A549 (cell line): ENCODE measurements around the gene GBE1. TPM values are rescaled to one million over a fixed set of nuclear protein-coding genes. Genes with fewer than 3 reads are reported as not detected.

ENCODE experiments used
- ATAC-seq, 2 experiments: fragments of 200-7000 bp in 1 of 2; fragments of >200 bp in 1 of 2; cut with Nextera tagmentation in 1 of 2; cut with Tn5 transposase in 1 of 2; 3 replicates each; pipeline versions ENCODE4 v1.8.0 to v1.9.1; 2018 to 2020; ENCODE audit warnings: mild to moderate bottlenecking in 1 of 2, moderate library complexity in 1 of 2
- CTCF ChIA-PET: fragments of 300-600 bp; sonication (Branson Sonifier 250); formaldehyde crosslinking; extraction: SDS; loops from one replicate; lab custom pipeline; 2021; ENCODE audit warnings: antibody characterized with exemption, inconsistent platforms; lab: Yijun Ruan, JAX
- POLR2A ChIA-PET: fragments of 350-600 bp; formaldehyde crosslinking; extraction: SDS; loops from one replicate; lab custom pipeline; 2021; ENCODE audit warnings: antibody characterized with exemption, inconsistent platforms; lab: Yijun Ruan, JAX
- DNase-seq, 2 experiments: peaks; one replicate each; pipeline versions ENCODE4 v3.0.0 to v3.0.0-alpha.2; 2011 to 2016; ENCODE audit warnings: low read depth in 1 of 2, low spot score in 1 of 2
- FAIRE-seq: peaks from 2 replicates; lab custom pipeline; 2011; peaks lifted over from hg19 to GRCh38; lab: Jason Lieb, UNC
- H3K27ac ChIP-seq, 2 experiments: fragments of >200 bp; sonication (Bioruptor Twin); formaldehyde crosslinking; 3 replicates each; pipeline ENCODE4 v1.5.1; 2016 to 2017
- H3K4me1 ChIP-seq: fragments of >200 bp; sonication (Bioruptor Twin); formaldehyde crosslinking; 3 replicates; pipeline ENCODE4 v1.6.1; 2016
- H3K4me2 ChIP-seq: fragments of >200 bp; sonication (Bioruptor Twin); formaldehyde crosslinking; 3 replicates; pipeline ENCODE4 v1.6.1; 2016
- H3K4me3 ChIP-seq: fragments of >200 bp; sonication (Bioruptor Twin); formaldehyde crosslinking; 3 replicates; pipeline ENCODE4 v1.5.1; 2016
- H3K9me3 ChIP-seq: fragments of >200 bp; sonication (Bioruptor Twin); formaldehyde crosslinking; 3 replicates; pipeline ENCODE4 v1.6.1; 2016
- CBX2 ChIP-seq: fragments of 200-600 bp; sonication (generic); IDR thresholded peaks from 2 replicates; pipeline ENCODE4 v1.6.1; 2016; ENCODE audit warnings: low read depth, mild to moderate bottlenecking, borderline replicate concordance
- ESRRA ChIP-seq: fragments of 150-350 bp; IDR thresholded peaks from 2 replicates; pipeline ENCODE4 v1.6.1; 2014; ENCODE audit warnings: mild to moderate bottlenecking, low read length, borderline replicate concordance
- FOSB ChIP-seq: fragments of 250-450 bp; sonication (Bioruptor Pico); IDR thresholded peaks from 2 replicates; pipeline ENCODE4 v1.5.0; 2020; ENCODE audit warnings: mild to moderate bottlenecking, moderate library complexity
- FOSL2 ChIP-seq, 2 experiments: fragments of 450-650 bp in 1 of 2; fragments of >200 bp in 1 of 2; sonication (Bioruptor Twin) in 1 of 2; formaldehyde crosslinking; IDR thresholded peaks; 2 replicates each; pipeline versions ENCODE4 v1.5.0 to v1.6.1; 2016 to 2020; ENCODE audit warnings: mild to moderate bottlenecking in 1 of 2, moderate library complexity in 1 of 2
- FOXS1 ChIP-seq: fragments of 250-450 bp; sonication (Bioruptor Pico); IDR thresholded peaks from 2 replicates; pipeline ENCODE4 v1.5.0; 2020; ENCODE audit warnings: mild to moderate bottlenecking, moderate library complexity
- HOXA7 ChIP-seq: fragments of 250-450 bp; sonication (Bioruptor Pico); IDR thresholded peaks from 2 replicates; pipeline ENCODE4 v1.5.0; 2020; ENCODE audit warnings: mild to moderate bottlenecking, moderate library complexity
- JUN ChIP-seq, 2 experiments: fragments of >200 bp; sonication (Bioruptor Twin); formaldehyde crosslinking; IDR thresholded peaks; 2 replicates in 1 of 2; 3 replicates in 1 of 2; pipeline ENCODE4 v1.6.1; 2016 to 2017
- JUNB ChIP-seq: fragments of >200 bp; sonication (Bioruptor Twin); formaldehyde crosslinking; IDR thresholded peaks from 2 replicates; pipeline ENCODE4 v1.6.1; 2016
- KDM5A ChIP-seq: fragments of 200-600 bp; sonication (generic); IDR thresholded peaks from 2 replicates; pipeline ENCODE4 v1.6.1; 2016; ENCODE audit warnings: antibody characterized with exemption, mild to moderate bottlenecking
- PHF8 ChIP-seq: fragments of 200-600 bp; sonication (generic); IDR thresholded peaks from 2 replicates; pipeline ENCODE4 v1.6.1; 2016; ENCODE audit warnings: low read depth, mild to moderate bottlenecking, antibody characterized with exemption, moderate library complexity, borderline replicate concordance
- RAD21 ChIP-seq, 2 experiments: fragments of >200 bp in 1 of 2; sonication (Bioruptor Twin) in 1 of 2; formaldehyde crosslinking in 1 of 2; IDR thresholded peaks in 1 of 2; conservative IDR thresholded peaks in 1 of 2; 2 replicates in 1 of 2; 3 replicates in 1 of 2; pipeline ENCODE4 v1.6.1; 2012 to 2018; ENCODE audit warnings: inconsistent platforms in 1 of 2
- RARB ChIP-seq: fragments of 250-450 bp; sonication (Bioruptor Pico); IDR thresholded peaks from 2 replicates; pipeline ENCODE4 v1.8.0; 2021; ENCODE audit warnings: mild to moderate bottlenecking, moderate library complexity
- RFX5 ChIP-seq: fragments of 450-650 bp; IDR thresholded peaks from 2 replicates; pipeline ENCODE4 v1.7.1; 2014; ENCODE audit warnings: antibody characterized with exemption, mild to moderate bottlenecking, moderate library complexity
- TFCP2L1 ChIP-seq: fragments of 250-450 bp; sonication (Bioruptor Pico); IDR thresholded peaks from 2 replicates; pipeline ENCODE4 v1.5.0; 2021; ENCODE audit warnings: mild to moderate bottlenecking
- TP53 ChIP-seq: fragments of 250-450 bp; sonication (Bioruptor Pico); IDR thresholded peaks from 2 replicates; pipeline ENCODE4 v1.5.0; 2021; ENCODE audit warnings: mild to moderate bottlenecking, moderate library complexity
- ZNF302 ChIP-seq: fragments of 250-450 bp; sonication (Bioruptor Pico); IDR thresholded peaks from 2 replicates; pipeline ENCODE4 v1.9.0; 2021; ENCODE audit warnings: inconsistent platforms, mild to moderate bottlenecking, moderate library complexity
- WGBS: methylation state at CpG from one replicate; pipeline ENCODE4 v1.1.6; 2017; ENCODE audit errors: missing lambda C conversion rate; 5-methylcytosine and 5-hydroxymethylcytosine counted together
- polyA plus RNA-seq, 4 experiments: library from polyadenylated mRNA; depleted of rRNA in 3 of 4; stranded (reverse); fragments of >200 nt; fragmentation: RNase III in 1 of 4; extraction: RNeasy Plus Mini Kit Qiagen cat#74134 plus additional on column Dnase treatment in 1 of 4; gene quantifications; 2 replicates in 3 of 4; 3 replicates in 1 of 4; pipeline ENCODE4 v1.2.3, GENCODE V29; 2011 to 2017
- TF ChIP-seq, protein P1 (sequence below): fragments of 450-650 bp; IDR thresholded peaks from 2 replicates; pipeline ENCODE4 v1.6.1; 2014; ENCODE audit warnings: antibody characterized with exemption
- TF ChIP-seq, protein P2 (sequence below): fragments of 250-450 bp; sonication (Bioruptor Pico); IDR thresholded peaks from 2 replicates; pipeline ENCODE4 v1.5.0; 2020; ENCODE audit warnings: low read depth, mild to moderate bottlenecking, moderate library complexity

Gene GBE1
- polyA plus RNA-seq, 2 of the 4 experiments (the other 2 are of a cell fraction): 39.5 to 55.0 TPM

DNA sequence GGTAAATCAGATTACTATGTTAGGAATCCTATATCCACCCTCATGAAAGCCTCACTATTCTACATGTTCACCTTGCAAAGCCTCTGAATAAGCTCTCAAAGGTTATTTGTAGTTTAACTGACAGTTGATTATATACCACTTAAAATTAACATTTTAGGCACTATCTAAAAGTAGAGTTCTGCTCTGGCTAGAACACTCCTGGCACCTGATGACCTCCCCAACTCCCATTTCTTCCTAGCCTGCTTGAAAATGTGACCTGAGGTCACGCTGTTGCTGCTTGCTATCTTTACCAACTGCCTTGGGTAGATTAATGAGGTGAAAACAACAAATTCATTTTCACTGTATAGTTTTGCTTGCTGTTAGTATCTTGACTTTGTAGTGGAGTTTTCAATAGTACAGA, 220.7 kb downstream of the GBE1 start:
- H3K4me1 ChIP-seq: no peaks in the 10 kb centered on the region
- no peak overlapping the region for H3K4me3 ChIP-seq
- CTCF ChIA-PET: interaction anchor here (0.5 to 1.5 kb wide), 2 partner anchors 8 to 50 kb away, joined by 3 to 5 read pairs; no protein-coding TSS in a partner anchor
- no peak for FAIRE-seq
- H3K4me2 ChIP-seq: no peak overlapping the region
- no peaks in the 10 kb centered on the region for H3K9me3 ChIP-seq
- POLR2A ChIA-PET: no interaction called here
- TF ChIP-seq ZNF302 (CRISPR knock-in tag): no peak
- TF ChIP-seq, all 56 proteins: peak for 0
- ATAC-seq (no peak), DNase-seq (no peak)
- H3K27ac ChIP-seq: no peak overlapping the region
- WGBS: 86% methylated on average over 1 of the region's 1 CpG

DNA sequence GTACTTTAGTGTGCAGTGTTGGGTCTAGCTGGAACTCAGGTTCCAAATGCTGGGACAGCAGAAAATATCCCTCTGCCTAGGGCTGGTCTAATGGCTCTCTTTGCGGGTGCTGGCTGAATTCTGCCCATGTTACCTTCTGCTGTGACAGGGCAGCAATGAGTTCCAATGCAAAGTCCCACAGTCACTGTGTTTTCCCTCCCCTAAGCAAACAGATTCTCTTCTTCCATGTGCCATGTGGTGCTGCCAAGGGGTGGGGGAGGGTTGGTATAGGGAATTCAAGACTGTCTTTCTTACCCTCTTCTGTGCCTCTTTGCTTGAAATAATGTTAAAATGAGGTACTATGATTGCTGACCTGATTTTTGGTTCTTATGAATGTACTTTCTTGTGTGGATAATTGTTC, 229.6 kb downstream of the GBE1 start:
- 93% methylated on average over 1 of the region's 1 CpG for WGBS
- Histone ChIP-seq H3K9me3 (no peaks in the 10 kb centered on the region), H3K4me2 (no peak overlapping the region), H3K27ac (no peak overlapping the region), H3K4me3 (no peak overlapping the region), H3K4me1 (no peaks in the 10 kb centered on the region)
- ChIA-PET CTCF (no interaction called here), POLR2A (no interaction called here)
- FAIRE-seq (no peak), ATAC-seq (no peak), DNase-seq (no peak)
- TF ChIP-seq RAD21 (conservative IDR thresholded peaks at IDR 0.05 in 1 of 2, IDR thresholded peaks at IDR 0.05 in 1 of 2) (no peak), HOXA7 (CRISPR knock-in tag) (no peak), ESRRA (no peak), TP53 (CRISPR knock-in tag) (no peak), PHF8 (no peak), KDM5A (no peak), RARB (CRISPR knock-in tag) (no peak), FOSB (CRISPR knock-in tag) (no peak), FOSL2 (IDR thresholded peaks at IDR 0.05) (no peak), FOSL2 (CRISPR knock-in tag; IDR thresholded peaks at IDR 0.05) (no peak), FOXS1 (CRISPR knock-in tag) (no peak)
- TF ChIP-seq, protein P1, sequence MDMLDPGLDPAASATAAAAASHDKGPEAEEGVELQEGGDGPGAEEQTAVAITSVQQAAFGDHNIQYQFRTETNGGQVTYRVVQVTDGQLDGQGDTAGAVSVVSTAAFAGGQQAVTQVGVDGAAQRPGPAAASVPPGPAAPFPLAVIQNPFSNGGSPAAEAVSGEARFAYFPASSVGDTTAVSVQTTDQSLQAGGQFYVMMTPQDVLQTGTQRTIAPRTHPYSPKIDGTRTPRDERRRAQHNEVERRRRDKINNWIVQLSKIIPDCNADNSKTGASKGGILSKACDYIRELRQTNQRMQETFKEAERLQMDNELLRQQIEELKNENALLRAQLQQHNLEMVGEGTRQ: no peak
- TF ChIP-seq, protein P2, sequence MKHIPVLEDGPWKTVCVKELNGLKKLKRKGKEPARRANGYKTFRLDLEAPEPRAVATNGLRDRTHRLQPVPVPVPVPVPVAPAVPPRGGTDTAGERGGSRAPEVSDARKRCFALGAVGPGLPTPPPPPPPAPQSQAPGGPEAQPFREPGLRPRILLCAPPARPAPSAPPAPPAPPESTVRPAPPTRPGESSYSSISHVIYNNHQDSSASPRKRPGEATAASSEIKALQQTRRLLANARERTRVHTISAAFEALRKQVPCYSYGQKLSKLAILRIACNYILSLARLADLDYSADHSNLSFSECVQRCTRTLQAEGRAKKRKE (CRISPR knock-in tag): no peak

DNA sequence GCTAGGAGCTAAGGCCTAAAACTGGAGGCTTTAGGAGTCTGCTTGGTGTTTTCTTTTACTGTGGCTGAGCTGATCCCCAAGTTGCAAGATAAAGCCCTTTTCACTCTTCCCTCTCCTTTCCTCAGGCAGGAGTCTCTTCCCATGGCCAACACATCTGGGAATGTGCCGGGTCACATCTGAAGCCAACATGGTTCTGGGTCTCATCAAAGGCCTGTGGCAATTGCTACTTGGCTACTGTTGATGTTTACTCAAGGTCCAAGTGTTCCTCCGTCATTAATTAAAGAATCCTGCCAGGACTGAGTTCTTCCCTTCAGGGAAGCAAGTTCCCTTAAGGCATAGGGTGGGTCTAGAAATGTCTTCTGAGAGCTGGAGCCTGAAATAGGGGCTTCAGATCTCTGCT, 230.2 kb downstream of the GBE1 start:
- WGBS: 100% methylated on average over 2 of the region's 2 CpGs
- no peak for ATAC-seq
- DNase-seq: no peak
- Histone ChIP-seq H3K9me3 (no peaks in the 10 kb centered on the region), H3K4me2 (no peak overlapping the region), H3K4me3 (no peak overlapping the region), H3K27ac (no peak overlapping the region), H3K4me1 (no peaks in the 10 kb centered on the region)
- ChIA-PET CTCF (no interaction called here), POLR2A (no interaction called here)
- no peak for FAIRE-seq
- no peak for TF ChIP-seq JUNB
- TF ChIP-seq CBX2: no peak

DNA sequence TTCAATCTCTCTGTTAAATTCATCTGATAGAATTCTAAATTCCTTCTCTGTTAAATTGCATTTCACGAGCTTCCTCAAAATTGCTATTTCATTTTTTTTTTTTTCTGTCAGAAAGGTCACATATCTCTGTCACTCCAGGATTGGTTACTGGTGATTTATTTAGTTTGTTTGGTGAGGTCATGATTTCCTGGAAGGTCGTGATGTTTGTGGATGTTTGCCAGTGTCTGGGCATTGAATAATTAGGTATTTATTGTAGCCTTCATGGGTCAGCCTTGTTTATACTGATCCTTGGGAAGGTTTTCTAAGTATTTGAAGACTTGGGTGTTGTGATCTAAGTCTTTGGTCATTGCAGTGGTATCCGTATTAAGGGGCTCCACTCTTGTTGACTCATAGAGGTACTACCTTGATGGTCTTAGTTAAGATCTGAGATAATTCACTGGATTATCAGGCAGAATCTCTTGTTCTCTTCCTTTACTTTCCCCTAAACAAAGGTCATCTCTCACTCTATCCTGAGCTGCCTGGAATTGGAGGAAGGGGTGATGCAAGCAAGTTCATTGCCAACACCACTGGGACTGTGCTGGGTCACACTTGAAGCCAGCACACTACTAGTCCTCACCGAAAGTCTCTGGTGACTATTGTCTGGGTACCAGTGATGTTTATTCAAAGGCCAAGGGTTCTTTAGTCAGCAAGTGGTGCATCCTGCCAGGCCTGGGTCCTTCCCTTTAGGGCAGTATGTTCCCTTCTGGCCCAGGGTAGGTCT, 231.1 kb downstream of the GBE1 start:
- Histone ChIP-seq H3K4me3 (no peak overlapping the region), H3K4me1 (no peaks in the 10 kb centered on the region), H3K4me2 (no peak overlapping the region), H3K9me3 (no peaks in the 10 kb centered on the region), H3K27ac (no peak overlapping the region)
- CTCF ChIA-PET: no interaction called here
- WGBS: 72% methylated on average over 4 of the region's 4 CpGs
- no peak for DNase-seq
- POLR2A ChIA-PET: no interaction called here
- TF ChIP-seq TFCP2L1 (CRISPR knock-in tag): no peak
- no peak for TF ChIP-seq FOXS1 (CRISPR knock-in tag)
- TF ChIP-seq CBX2: no peak
- TF ChIP-seq KDM5A: no peak
- TF ChIP-seq JUN (IDR thresholded peaks at IDR 0.05): no peak
- TF ChIP-seq RFX5: no peak
- FAIRE-seq: no peak
- no peak for ATAC-seq
